GM19193 (cell line): ENCODE measurements around the gene TUSC2.

Source experiments
- POLR2A ChIP-seq: IDR thresholded peaks from 4 replicates; pipeline ENCODE4 v1.6.1; 2011; ENCODE audit not compliant: insufficient read depth, insufficient read length; ENCODE audit errors: extremely low read depth

Gene TUSC2

GRCh38 chr3:50333744-50334328, 5.8 kb upstream of the TUSC2 start:
- no peak for TF ChIP-seq POLR2A

- TF ChIP-seq POLR2A, result no peak
Measured at GRCh38 chr3:50331364-50331907, 3.4 kb upstream of the TUSC2 start.

GRCh38 chr3:50330330-50330729, 2.3 kb upstream of the TUSC2 start:
- no peak for TF ChIP-seq POLR2A

GRCh38 chr3:50327129-50327528, 894 bp downstream of the TUSC2 start:
- TF ChIP-seq POLR2A, result no peak

GRCh38 chr3:50326182-50326541, 1.9 kb downstream of the TUSC2 start:
- TF ChIP-seq POLR2A, result no peak

- no peak for TF ChIP-seq POLR2A
Measured at GRCh38 chr3:50325497-50326181, 2.4 kb downstream of the TUSC2 start.

GRCh38 chr3:50325113-50325480, 2.9 kb downstream of the TUSC2 start:
- TF ChIP-seq POLR2A, result no peak

- TF ChIP-seq POLR2A, result no peak
Measured at GRCh38 chr3:50324351-50325112, 3.5 kb downstream of the TUSC2 start.

GRCh38 chr3:50323614-50324199, 4.3 kb downstream of the TUSC2 start:
- peak; percentile 10 for TF ChIP-seq POLR2A

GRCh38 chr3:50323092-50323600, 4.9 kb downstream of the TUSC2 start:
- TF ChIP-seq POLR2A, result no peak

GRCh38 chr3:50322386-50323091, 5.5 kb downstream of the TUSC2 start, which contains the start of gene HYAL2:
Gene HYAL2, minus strand, starts transcription at chr3:50322745. Its CDS starts 2,256 bp downstream, at chr3:50320489.
- no peak for TF ChIP-seq POLR2A

GRCh38 chr3:50322115-50322385, 6.0 kb downstream of the TUSC2 start:
- no peak for TF ChIP-seq POLR2A

GRCh38 chr3:50321336-50322114, 6.5 kb downstream of the TUSC2 start:
- TF ChIP-seq POLR2A, result peak; percentile 58

- no peak for TF ChIP-seq POLR2A
Measured at GRCh38 chr3:50320853-50321335, 7.1 kb downstream of the TUSC2 start.
